K562 (cell line): ENCODE results near the gene PCDHGB5. TPM values are rescaled to one million over a fixed set of nuclear protein-coding genes. Genes with fewer than 3 reads are reported as not detected.

ENCODE experiments used
- ATAC-seq: fragments of 200-7000 bp; cut with Tn5 transposase; 3 replicates; pipeline ENCODE4 v1.9.1; 2020; ENCODE audit warnings: moderate library complexity
- BruUV-seq: library from RNA; stranded (reverse); fragments of 400-500 nt; replicated peaks from 2 replicates; lab custom pipeline; 2021; lab: Mats Ljungman, UMichigan
- CTCF ChIA-PET: fragments of 300-600 bp; formaldehyde crosslinking; extraction: SDS; loops from one replicate; lab custom pipeline; 2021; ENCODE audit warnings: low intra/inter-chr PET ratio; lab: Yijun Ruan, JAX
- POLR2A ChIA-PET: fragments of 300-600, 350-650 bp; sonication (Branson Sonifier 250); formaldehyde crosslinking; extraction: SDS; loops from one replicate; lab custom pipeline; 2021; ENCODE audit warnings: antibody characterized with exemption, inconsistent platforms; lab: Yijun Ruan, JAX
- DNase-seq, 4 experiments: peaks; one replicate each; pipeline versions ENCODE4 v3.0.0 to v3.0.0-alpha.2; 2011 to 2018; ENCODE audit warnings: low spot score in 3 of 4, mixed read lengths in 3 of 4; ENCODE audit errors: extremely low read depth in 1 of 4
- FAIRE-seq: peaks from 2 replicates; lab custom pipeline; 2011; peaks lifted over from hg19 to GRCh38; lab: Jason Lieb, UNC
- H2AFZ ChIP-seq: 2 replicates; pipeline ENCODE4 v1.6.0; 2011; ENCODE audit warnings: low read depth, low read length, control low read depth, inconsistent platforms
- H3K27ac ChIP-seq: fragments of 200-600 bp; 3 replicates; pipeline ENCODE4 v1.8.0; 2011; ENCODE audit warnings: low read depth, mild to moderate bottlenecking, control low read depth, inconsistent platforms, low read length, moderate library complexity, mixed read lengths; ENCODE audit errors: extremely low read depth
- H3K27me3 ChIP-seq, 2 experiments: fragments of 300-600 bp in 1 of 2; 2 replicates in 1 of 2; 3 replicates in 1 of 2; pipeline versions ENCODE4 v1.6.0 to v1.8.0; 2011; ENCODE audit warnings: inconsistent platforms in 2 of 2, low read length in 2 of 2, mild to moderate bottlenecking in 1 of 2, mixed read lengths in 1 of 2, moderate library complexity in 1 of 2; ENCODE audit not compliant: control insufficient read depth in 2 of 2, insufficient read depth in 2 of 2
- H3K36me3 ChIP-seq: fragments of 300-600 bp; 3 replicates; pipeline ENCODE4 v1.8.0; 2011; ENCODE audit warnings: mild to moderate bottlenecking, low read length, inconsistent platforms; ENCODE audit not compliant: control insufficient read depth, insufficient read depth
- H3K4me1 ChIP-seq, 2 experiments: fragments of 200-600 bp in 1 of 2; replicated peaks in 1 of 2; 2 replicates in 1 of 2; 3 replicates in 1 of 2; pipeline versions ENCODE4 v1.5.1 to v1.8.0; 2011; ENCODE audit warnings: inconsistent platforms in 2 of 2, low read length in 2 of 2, mild to moderate bottlenecking in 1 of 2, mixed read lengths in 1 of 2, moderate library complexity in 1 of 2; ENCODE audit not compliant: control insufficient read depth in 2 of 2, insufficient read depth in 2 of 2
- H3K4me2 ChIP-seq: 2 replicates; pipeline ENCODE4 v1.6.1; 2011; ENCODE audit warnings: low read length, control low read depth, inconsistent platforms, mixed read lengths; ENCODE audit not compliant: insufficient read depth
- H3K4me3 ChIP-seq: fragments of 200-600 bp; sonication (generic), shearing (Covaris generic); 2 replicates; pipeline ENCODE4 v1.5.1; 2016; ENCODE audit warnings: control low read depth, inconsistent platforms
- H3K79me2 ChIP-seq: fragments of 200-600 bp; 3 replicates; pipeline ENCODE4 v1.8.0; 2011; ENCODE audit warnings: low read length, inconsistent platforms; ENCODE audit not compliant: control insufficient read depth, insufficient read depth
- H3K9ac ChIP-seq, 2 experiments: 2 replicates each; pipeline versions ENCODE4 v1.6.0 to v1.6.1; 2011; ENCODE audit warnings: low read depth in 2 of 2, low read length in 2 of 2, control low read depth in 1 of 2, inconsistent platforms in 1 of 2, mild to moderate bottlenecking in 1 of 2, mixed read lengths in 1 of 2; ENCODE audit not compliant: insufficient read depth in 1 of 2
- H3K9me1 ChIP-seq: one replicate; pipeline ENCODE4 v1.6.0; 2011; ENCODE audit warnings: inconsistent platforms, mild to moderate bottlenecking, low read length, moderate library complexity; ENCODE audit not compliant: control insufficient read depth, insufficient read depth
- H3K9me3 ChIP-seq: replicated peaks from 2 replicates; pipeline ENCODE4 v1.5.1; 2011; ENCODE audit warnings: low read depth, low read length, inconsistent platforms; ENCODE audit not compliant: control insufficient read depth, insufficient read depth
- H4K20me1 ChIP-seq: replicated peaks from 2 replicates; pipeline ENCODE4 v1.6.1; 2011; ENCODE audit warnings: low read length, inconsistent platforms, mixed read lengths; ENCODE audit not compliant: control insufficient read depth, insufficient read depth
- BACH1 ChIP-seq: fragments of 200-800 bp; sonication (Bioruptor generic); IDR thresholded peaks from 2 replicates; pipeline ENCODE4 v1.6.1; 2016; ENCODE audit warnings: missing genetic modification characterization, missing compliant biosample characterization
- KLF6 ChIP-seq: fragments of 250-450 bp; sonication (Bioruptor Pico); IDR thresholded peaks from 2 replicates; pipeline ENCODE4 v1.4.0; 2020; ENCODE audit warnings: mild to moderate bottlenecking, moderate library complexity, borderline replicate concordance
- MITF ChIP-seq: IDR thresholded peaks from 2 replicates; pipeline ENCODE4 v1.6.1; 2014; ENCODE audit warnings: antibody characterized with exemption
- MYNN ChIP-seq, 2 experiments: sonication (generic); formaldehyde crosslinking in 1 of 2; IDR thresholded peaks; 2 replicates each; pipeline versions ENCODE4 v1.5.0 to v1.6.1; 2016 to 2020; ENCODE audit warnings: antibody characterized with exemption in 1 of 2, missing genetic modification reagents in 1 of 2
- ZNF830 ChIP-seq: fragments of 250-450 bp; sonication (Bioruptor Pico); IDR thresholded peaks from 2 replicates; pipeline ENCODE4 v1.5.0; 2021; ENCODE audit warnings: mild to moderate bottlenecking
- WGBS: fragments of 100-300 bp; shearing (Covaris generic); methylation state at CpG from one replicate; pipeline ENCODE4 v1.1.6; 2016; ENCODE audit warnings: low coverage, mixed read lengths; ENCODE audit not compliant: insufficient coverage; ENCODE audit errors: missing lambda C conversion rate; 5-methylcytosine and 5-hydroxymethylcytosine counted together
- in situ Hi-C: fragments of 300-500 bp; cut with MboI; formaldehyde crosslinking; loops from 4 replicates; pipeline ENCODE4 v1.15.0; 2018; ENCODE audit warnings: inconsistent platforms, mixed read lengths
- intact Hi-C: fragments of 100-400 bp; cut with micrococcal nuclease; formaldehyde crosslinking; loops from 2 replicates; pipeline ENCODE4 v1.14.2; 2022
- polyA plus RNA-seq, 8 experiments: library from polyadenylated mRNA; depleted of rRNA in 4 of 8; stranded (reverse) in 5 of 8; unstranded in 3 of 8; fragments of >200 nt; fragmentation: Nextera tagmentation in 2 of 8; fragmentation: Illumina TruSeq in 1 of 8; extraction: Ambion mirVana in 2 of 8; extraction: Trizol in 1 of 8; gene quantifications; 2 replicates each; pipeline versions ENCODE4 v1.2.1 to v1.2.3, GENCODE V29; 2011 to 2014; ENCODE audit warnings: inconsistent platforms in 1 of 8, missing spikeins in 1 of 8
- total RNA-seq, 7 experiments: library from RNA; depleted of rRNA in 6 of 7; stranded (reverse); fragments of >200 nt in 6 of 7; fragmentation: Illumina TruSeq in 2 of 7; extraction: Trizol in 2 of 7; gene quantifications; 2 replicates each; pipeline versions ENCODE4 v1.2.1 to v1.2.3, GENCODE V29; 2011 to 2021; ENCODE audit warnings: low replicate concordance in 1 of 7

The PCDHGB5 gene
- total and polyA plus RNA-seq, 9 of the 15 experiments (the other 6 are each of a cell fraction or from before 2014, with no cell fraction given), result 0.05 to 0.29 (median 0.12) TPM; not detected in 2

GRCh38 chr5:141383345-141383744 lies 14.4 kb upstream of the PCDHGB5 start:
- H3K9me1 ChIP-seq, result no peaks in the 10 kb centered on the region
- H3K4me2 ChIP-seq, result peak overlapping the region; percentile 69; the same call in 1 of the 2 replicates
- 3% methylated on average over 20 of the region's 21 CpGs for WGBS
- intact Hi-C loops, result no loop called here
- H3K27me3 ChIP-seq, result peaks cover 9 to 28% of the 10 kb centered on the region in 2 experiments; a peak in 4 of 5 replicates
- ATAC-seq (no peak; the same call in 2 of the 3 replicates), DNase-seq (peak in 2 of 4 experiments; percentile 14 to 19), FAIRE-seq (no peak)
- no peaks in the 10 kb centered on the region for H4K20me1 ChIP-seq
- no peaks in the 10 kb centered on the region for H3K9me3 ChIP-seq
- no peaks in the 10 kb centered on the region for H3K79me2 ChIP-seq
- H3K9ac ChIP-seq, result no peak overlapping the region
- H3K27ac ChIP-seq, result no peak overlapping the region
- in situ Hi-C loops, result no loop called here
- BruUV-seq, result no TSS peak
- H3K36me3 ChIP-seq, result no peaks in the 10 kb centered on the region
- H3K4me3 ChIP-seq, result no peak overlapping the region
- TF ChIP-seq MYNN (IDR thresholded peaks at IDR 0.05) (no peak), MYNN (CRISPR knock-in tag; IDR thresholded peaks at IDR 0.05) (no peak), ZNF830 (CRISPR knock-in tag) (no peak), BACH1 (tag) (no peak), KLF6 (CRISPR knock-in tag) (no peak), MITF (no peak)
- peak overlapping the region; percentile 67; the same call in 1 of the 2 replicates for H2AFZ ChIP-seq
- H3K4me1 ChIP-seq, result peaks cover 0 to 9% of the 10 kb centered on the region in 2 experiments; a peak in 2 of 5 replicates
- CTCF ChIA-PET, result interaction anchor here (0.9 kb wide), 1 partner anchor 180 kb away, joined by 5 read pairs; no protein-coding TSS in a partner anchor
- POLR2A ChIA-PET, result interaction anchor here (0.6 kb wide), 1 partner anchor 30 kb away, joined by 3 read pairs; no protein-coding TSS in a partner anchor
